Activated T-helper 17 cell treated with anti-CD3 and anti-CD28 coated beads, Interleukin-2, amount 50 U/mL, for 72 hours (primary cell): Measurements from ENCODE around the gene SART3. TPM values are rescaled to one million over a fixed set of nuclear protein-coding genes. Genes with fewer than 3 reads are reported as not detected.

Experiments used
- ATAC-seq: fragments of 150-1000 bp; cut with Tn5 transposase; replicated peaks from 2 replicates; pipeline ENCODE4 v1.10.0; 2021; ENCODE audit warnings: mild to moderate bottlenecking, moderate library complexity
- H3K27ac Mint-ChIP-seq: one replicate; pipeline ENCODE4 v1.8.0; 2022; ENCODE audit warnings: mixed read lengths
- H3K27me3 Mint-ChIP-seq: one replicate; pipeline ENCODE4 v1.8.0; 2022; ENCODE audit warnings: mixed read lengths
- H3K36me3 Mint-ChIP-seq: one replicate; pipeline ENCODE4 v1.8.0; 2022; ENCODE audit warnings: low read depth, mild to moderate bottlenecking, mixed read lengths
- H3K4me1 Mint-ChIP-seq: one replicate; pipeline ENCODE4 v1.8.0; 2022; ENCODE audit warnings: mixed read lengths
- H3K4me3 Mint-ChIP-seq: one replicate; pipeline ENCODE4 v1.8.0; 2022; ENCODE audit warnings: mild to moderate bottlenecking, mixed read lengths
- H3K9me3 Mint-ChIP-seq: one replicate; pipeline ENCODE4 v1.8.0; 2022; ENCODE audit warnings: mixed read lengths
- total RNA-seq, 2 donors: library from RNA; stranded (reverse); gene quantifications; one replicate each; pipeline ENCODE4 v1.2.3, GENCODE V29; 2022

SART3 gene
- total RNA-seq, 2 donors from 2014 or later, result 85.0 to 98.6 TPM

- H3K9me3 Mint-ChIP-seq, result no peaks in the 10 kb centered on the region
- no peaks in the 10 kb centered on the region for H3K27me3 Mint-ChIP-seq
- H3K4me3 Mint-ChIP-seq, result no peak overlapping the region
- peaks cover 5% of the 10 kb centered on the region for H3K4me1 Mint-ChIP-seq
- H3K27ac Mint-ChIP-seq, result no peak overlapping the region
- ATAC-seq, result no peak
- peaks cover 95% of the 10 kb centered on the region for H3K36me3 Mint-ChIP-seq
Observed at GRCh38 chr12:108542320-108542719, 18.7 kb downstream of the SART3 start.

- Mint-ChIP-seq H3K27me3 (no peaks in the 10 kb centered on the region), H3K36me3 (peaks cover 95% of the 10 kb centered on the region)
- ATAC-seq, result no peak
Observed at GRCh38 chr12:108538616-108539195, 22.3 kb downstream of the SART3 start.

GRCh38 chr12:108538146-108538545, 22.8 kb downstream of the SART3 start:
- Mint-ChIP-seq H3K27ac (peak overlapping the region; percentile 45), H3K4me1 (peaks cover 15% of the 10 kb centered on the region), H3K9me3 (no peaks in the 10 kb centered on the region), H3K27me3 (no peaks in the 10 kb centered on the region), H3K4me3 (no peak overlapping the region), H3K36me3 (peaks cover 95% of the 10 kb centered on the region)
- no peak for ATAC-seq

More at GRCh38 chr12:108538616-108539195, 22.3 kb downstream of the SART3 start:
- H3K27ac Mint-ChIP-seq, result peak overlapping the region; percentile 45
- no peaks in the 10 kb centered on the region for H3K9me3 Mint-ChIP-seq
- H3K4me1 Mint-ChIP-seq, result peaks cover 15% of the 10 kb centered on the region
- no peak overlapping the region for H3K4me3 Mint-ChIP-seq

- H3K4me1 Mint-ChIP-seq, result peaks cover 13% of the 10 kb centered on the region
- H3K4me3 Mint-ChIP-seq, result no peak overlapping the region
- no peaks in the 10 kb centered on the region for H3K27me3 Mint-ChIP-seq
- H3K27ac Mint-ChIP-seq, result no peak overlapping the region
- ATAC-seq, result no peak
- peaks cover 100% of the 10 kb centered on the region for H3K36me3 Mint-ChIP-seq
- H3K9me3 Mint-ChIP-seq, result no peaks in the 10 kb centered on the region
Observed at GRCh38 chr12:108531929-108532848, 28.8 kb downstream of the SART3 start.

- Mint-ChIP-seq H3K4me3 (no peak overlapping the region), H3K27ac (no peak overlapping the region)
Observed at GRCh38 chr12:108530161-108530560, 30.8 kb downstream of the SART3 start.

GRCh38 chr12:108527166-108527496, 33.8 kb downstream of the SART3 start:
- no peaks in the 10 kb centered on the region for H3K27me3 Mint-ChIP-seq
- H3K36me3 Mint-ChIP-seq, result peaks cover 100% of the 10 kb centered on the region
- H3K4me1 Mint-ChIP-seq, result peaks cover 7% of the 10 kb centered on the region
- no peaks in the 10 kb centered on the region for H3K9me3 Mint-ChIP-seq
- ATAC-seq, result no peak
- peak overlapping the region; percentile 90 for H3K27ac Mint-ChIP-seq
- H3K4me3 Mint-ChIP-seq, result no peak overlapping the region

More at GRCh38 chr12:108530161-108530560, 30.8 kb downstream of the SART3 start:
- peaks cover 7% of the 10 kb centered on the region for H3K4me1 Mint-ChIP-seq
- H3K9me3 Mint-ChIP-seq, result no peaks in the 10 kb centered on the region
- no peak for ATAC-seq
- H3K36me3 Mint-ChIP-seq, result peaks cover 100% of the 10 kb centered on the region
- H3K27me3 Mint-ChIP-seq, result no peaks in the 10 kb centered on the region

GRCh38 chr12:108526482-108527165, 34.3 kb downstream of the SART3 start:
- no peak for ATAC-seq
- Mint-ChIP-seq H3K4me1 (peaks cover 7% of the 10 kb centered on the region), H3K27ac (peak overlapping the region; percentile 90), H3K4me3 (no peak overlapping the region), H3K27me3 (no peaks in the 10 kb centered on the region), H3K9me3 (no peaks in the 10 kb centered on the region), H3K36me3 (peaks cover 100% of the 10 kb centered on the region)

- Mint-ChIP-seq H3K27me3 (no peaks in the 10 kb centered on the region), H3K4me3 (no peak overlapping the region), H3K4me1 (peaks cover 7% of the 10 kb centered on the region), H3K9me3 (no peaks in the 10 kb centered on the region), H3K27ac (no peak overlapping the region), H3K36me3 (peaks cover 100% of the 10 kb centered on the region)
- peak; percentile 23 for ATAC-seq
Observed at GRCh38 chr12:108525681-108526080, 35.3 kb downstream of the SART3 start.

- no peak overlapping the region for H3K27ac Mint-ChIP-seq
Observed at GRCh38 chr12:108523365-108523764, 37.6 kb downstream of the SART3 start.

GRCh38 chr12:108519558-108519957, 41.4 kb downstream of the SART3 start:
- no peak overlapping the region for H3K27ac Mint-ChIP-seq
- H3K9me3 Mint-ChIP-seq, result no peaks in the 10 kb centered on the region
- H3K36me3 Mint-ChIP-seq, result peaks cover 74% of the 10 kb centered on the region
- H3K4me3 Mint-ChIP-seq, result no peak overlapping the region
- ATAC-seq, result no peak
- no peaks in the 10 kb centered on the region for H3K27me3 Mint-ChIP-seq
- H3K4me1 Mint-ChIP-seq, result peaks cover 4% of the 10 kb centered on the region

More at GRCh38 chr12:108523365-108523764, 37.6 kb downstream of the SART3 start:
- H3K9me3 Mint-ChIP-seq, result no peaks in the 10 kb centered on the region
- peaks cover 7% of the 10 kb centered on the region for H3K4me1 Mint-ChIP-seq
- no peaks in the 10 kb centered on the region for H3K27me3 Mint-ChIP-seq
- no peak for ATAC-seq
- H3K36me3 Mint-ChIP-seq, result peaks cover 100% of the 10 kb centered on the region
- no peak overlapping the region for H3K4me3 Mint-ChIP-seq

GRCh38 chr12:108518716-108519496, 42.1 kb downstream of the SART3 start:
- Mint-ChIP-seq H3K27ac (peak overlapping the region; percentile 54), H3K27me3 (no peaks in the 10 kb centered on the region), H3K36me3 (peaks cover 68% of the 10 kb centered on the region), H3K4me1 (peaks cover 4% of the 10 kb centered on the region), H3K9me3 (no peaks in the 10 kb centered on the region), H3K4me3 (no peak overlapping the region)
- no peak for ATAC-seq

GRCh38 chr12:108518101-108518715, 42.8 kb downstream of the SART3 start:
- Mint-ChIP-seq H3K9me3 (no peaks in the 10 kb centered on the region), H3K36me3 (peaks cover 61% of the 10 kb centered on the region), H3K4me3 (no peak overlapping the region), H3K27me3 (no peaks in the 10 kb centered on the region), H3K4me1 (peaks cover 4% of the 10 kb centered on the region), H3K27ac (peak overlapping the region; percentile 54)
- ATAC-seq, result no peak

GRCh38 chr12:108517288-108518100, 43.5 kb downstream of the SART3 start:
- Mint-ChIP-seq H3K27me3 (no peaks in the 10 kb centered on the region), H3K4me3 (peak overlapping the region; percentile 84), H3K4me1 (peaks cover 4% of the 10 kb centered on the region), H3K27ac (peak overlapping the region; percentile 19), H3K9me3 (no peaks in the 10 kb centered on the region), H3K36me3 (peaks cover 54% of the 10 kb centered on the region)
- no peak for ATAC-seq
